ENCODE results near the gene CHD6.
A peak's percentile ranks its signal among the peaks of the same experiment; 100 is the strongest.

CHD6 gene

GRCh38 chr20:41369673-41370072 lies 248.5 kb downstream of the CHD6 start:
- H3K4me3 ChIP-seq (replicated peaks in 1 of 2; ENCODE audit: low read depth in 2 of 2, low read length in 2 of 2), result no peak overlapping the region
- DNase-seq (ENCODE audit: low read depth in 2 of 2), result no peak
- no peak for TF ChIP-seq CTCF (IDR thresholded peaks at IDR 0.05; ENCODE audit: low read depth, low read length)

- TF ChIP-seq CTCF (IDR thresholded peaks at IDR 0.05; ENCODE audit: low read depth, low read length), result no peak
- no peak for DNase-seq (ENCODE audit: low read depth in 2 of 2)
- H3K4me3 ChIP-seq (replicated peaks in 1 of 2; ENCODE audit: low read depth in 2 of 2, low read length in 2 of 2), result no peak overlapping the region
Measured at GRCh38 chr20:41367956-41368355, 250.2 kb downstream of the CHD6 start.

- no peak overlapping the region for H3K4me3 ChIP-seq (replicated peaks in 1 of 2; ENCODE audit: low read depth in 2 of 2, low read length in 2 of 2)
Measured at GRCh38 chr20:41367393-41367695, 250.8 kb downstream of the CHD6 start.

GRCh38 chr20:41366546-41367392 lies 251.4 kb downstream of the CHD6 start, which contains the start of gene EMILIN3:
Gene EMILIN3, minus strand, starts transcription at chr20:41366818. Its CDS starts 184 bp downstream, at chr20:41366634.
- peak within 1 kb of the TSS; percentile 18 to 22 for H3K4me3 ChIP-seq (replicated peaks in 1 of 2; ENCODE audit: low read depth in 2 of 2, low read length in 2 of 2)

More at GRCh38 chr20:41367393-41367695, 250.8 kb downstream of the CHD6 start:
- DNase-seq (ENCODE audit: low read depth in 2 of 2), result no peak
- no peak for TF ChIP-seq CTCF (IDR thresholded peaks at IDR 0.05; ENCODE audit: low read depth, low read length)

GRCh38 chr20:41365777-41366545 lies 252.2 kb downstream of the CHD6 start:
- TF ChIP-seq CTCF (IDR thresholded peaks at IDR 0.05; ENCODE audit: low read depth, low read length), result no peak
- H3K4me3 ChIP-seq (replicated peaks in 1 of 2; ENCODE audit: low read depth in 2 of 2, low read length in 2 of 2), result peak overlapping the region; percentile 18 to 22
- DNase-seq (ENCODE audit: low read depth in 2 of 2), result no peak

More at GRCh38 chr20:41366546-41367392, 251.4 kb downstream of the CHD6 start, which contains the start of gene EMILIN3:
- no peak for DNase-seq (ENCODE audit: low read depth in 2 of 2)
- no peak for TF ChIP-seq CTCF (IDR thresholded peaks at IDR 0.05; ENCODE audit: low read depth, low read length)

GRCh38 chr20:41364967-41365765 lies 253.0 kb downstream of the CHD6 start:
- no peak for DNase-seq (ENCODE audit: low read depth in 2 of 2)
- no peak overlapping the region for H3K4me3 ChIP-seq (replicated peaks in 1 of 2; ENCODE audit: low read depth in 2 of 2, low read length in 2 of 2)
- no peak for TF ChIP-seq CTCF (IDR thresholded peaks at IDR 0.05; ENCODE audit: low read depth, low read length)
